Testis (tissue), 2 donors: ENCODE results near the gene RNF123.

Experiments
- POLR2A ChIP-seq: fragments of 450-650 bp; IDR thresholded peaks from one replicate; pipeline ENCODE4 v1.6.1; 2017; ENCODE audit warnings: antibody characterized with exemption, mild to moderate bottlenecking, moderate library complexity
- TF ChIP-seq, protein P1 (sequence below), 3 experiments: fragments of 450-650 bp in 2 of 3; fragments of 200-600 bp in 1 of 3; sonication (generic) in 1 of 3; IDR thresholded peaks; one replicate each; pipeline ENCODE4 v1.5.1; 2016 to 2019; ENCODE audit warnings: antibody characterized with exemption in 3 of 3, mild to moderate bottlenecking in 2 of 3, moderate library complexity in 1 of 3

DNA sequence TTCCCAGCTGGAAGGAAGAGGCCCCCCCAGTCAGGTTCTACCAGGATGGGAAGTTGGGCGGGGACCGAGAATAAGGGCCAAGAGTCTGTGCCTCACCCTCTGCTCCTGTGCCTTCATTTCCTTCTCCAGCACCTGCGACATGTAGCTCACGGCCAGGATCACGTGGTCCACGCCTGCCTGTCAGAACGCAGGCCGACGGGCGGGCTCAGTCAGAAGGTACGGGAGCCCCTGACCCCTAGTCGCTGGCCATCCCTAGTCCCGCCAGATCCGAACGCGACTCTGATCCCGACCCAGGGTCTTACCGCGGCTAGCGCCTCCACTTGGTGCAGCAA is 33.9 kb downstream of the RNF123 start:
- TF ChIP-seq, protein P1, sequence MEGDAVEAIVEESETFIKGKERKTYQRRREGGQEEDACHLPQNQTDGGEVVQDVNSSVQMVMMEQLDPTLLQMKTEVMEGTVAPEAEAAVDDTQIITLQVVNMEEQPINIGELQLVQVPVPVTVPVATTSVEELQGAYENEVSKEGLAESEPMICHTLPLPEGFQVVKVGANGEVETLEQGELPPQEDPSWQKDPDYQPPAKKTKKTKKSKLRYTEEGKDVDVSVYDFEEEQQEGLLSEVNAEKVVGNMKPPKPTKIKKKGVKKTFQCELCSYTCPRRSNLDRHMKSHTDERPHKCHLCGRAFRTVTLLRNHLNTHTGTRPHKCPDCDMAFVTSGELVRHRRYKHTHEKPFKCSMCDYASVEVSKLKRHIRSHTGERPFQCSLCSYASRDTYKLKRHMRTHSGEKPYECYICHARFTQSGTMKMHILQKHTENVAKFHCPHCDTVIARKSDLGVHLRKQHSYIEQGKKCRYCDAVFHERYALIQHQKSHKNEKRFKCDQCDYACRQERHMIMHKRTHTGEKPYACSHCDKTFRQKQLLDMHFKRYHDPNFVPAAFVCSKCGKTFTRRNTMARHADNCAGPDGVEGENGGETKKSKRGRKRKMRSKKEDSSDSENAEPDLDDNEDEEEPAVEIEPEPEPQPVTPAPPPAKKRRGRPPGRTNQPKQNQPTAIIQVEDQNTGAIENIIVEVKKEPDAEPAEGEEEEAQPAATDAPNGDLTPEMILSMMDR (IDR thresholded peaks at IDR 0.05) = no peak
- no peak for TF ChIP-seq POLR2A
